Measurements from ENCODE around the gene INTS12.
"Not testable (repeated sequence)": the region's sequence is repeated elsewhere in the genome, so short reads cannot be mapped to it uniquely, and the experiment has no call there.

DNA sequence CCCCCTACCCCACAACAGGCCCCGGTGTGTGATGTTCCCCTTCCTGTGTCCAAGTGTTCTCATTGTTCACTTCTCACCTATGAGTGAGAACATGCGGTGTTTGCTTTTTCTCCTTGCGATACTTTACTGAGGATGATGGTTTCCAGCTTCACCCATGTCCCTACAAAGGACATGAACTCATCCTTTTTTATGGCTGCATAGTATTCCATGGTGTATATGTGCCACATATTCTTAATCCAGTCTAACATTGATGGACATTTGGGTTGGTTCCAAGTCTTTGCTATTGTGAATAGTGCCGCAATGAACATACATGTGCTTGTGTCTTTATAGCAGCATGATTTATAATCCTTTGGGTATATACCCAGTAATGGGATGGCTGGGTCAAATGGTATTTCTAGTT is 21.4 kb upstream of the INTS12 start:
- TF ChIP-seq, protein P1, sequence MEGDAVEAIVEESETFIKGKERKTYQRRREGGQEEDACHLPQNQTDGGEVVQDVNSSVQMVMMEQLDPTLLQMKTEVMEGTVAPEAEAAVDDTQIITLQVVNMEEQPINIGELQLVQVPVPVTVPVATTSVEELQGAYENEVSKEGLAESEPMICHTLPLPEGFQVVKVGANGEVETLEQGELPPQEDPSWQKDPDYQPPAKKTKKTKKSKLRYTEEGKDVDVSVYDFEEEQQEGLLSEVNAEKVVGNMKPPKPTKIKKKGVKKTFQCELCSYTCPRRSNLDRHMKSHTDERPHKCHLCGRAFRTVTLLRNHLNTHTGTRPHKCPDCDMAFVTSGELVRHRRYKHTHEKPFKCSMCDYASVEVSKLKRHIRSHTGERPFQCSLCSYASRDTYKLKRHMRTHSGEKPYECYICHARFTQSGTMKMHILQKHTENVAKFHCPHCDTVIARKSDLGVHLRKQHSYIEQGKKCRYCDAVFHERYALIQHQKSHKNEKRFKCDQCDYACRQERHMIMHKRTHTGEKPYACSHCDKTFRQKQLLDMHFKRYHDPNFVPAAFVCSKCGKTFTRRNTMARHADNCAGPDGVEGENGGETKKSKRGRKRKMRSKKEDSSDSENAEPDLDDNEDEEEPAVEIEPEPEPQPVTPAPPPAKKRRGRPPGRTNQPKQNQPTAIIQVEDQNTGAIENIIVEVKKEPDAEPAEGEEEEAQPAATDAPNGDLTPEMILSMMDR (conservative IDR thresholded peaks at IDR 0.05 in 1 of 2, IDR thresholded peaks at IDR 0.05 in 1 of 2; ENCODE audit: extremely low read depth in 1 of 2, insufficient read depth in 1 of 2, low read depth in 1 of 2, low read length in 2 of 2), result not testable (repeated sequence)
- not testable (repeated sequence) for TF ChIP-seq EZH2 (IDR thresholded peaks at IDR 0.05; ENCODE audit: borderline replicate concordance, low read length)
